CD4-positive, alpha-beta T cell treated with Interleukin-15 for 4 hours (primary cell): ENCODE results near the gene LCTL.
"Not testable (repeated sequence)": the region's sequence is repeated elsewhere in the genome, so short reads cannot be mapped to it uniquely, and the experiment has no call there.

ENCODE experiments used
- DNase-seq: peaks from one replicate; pipeline ENCODE4 v3.0.0-alpha.2; 2020; ENCODE audit warnings: low spot score

LCTL gene

GRCh38 chr15:66564136-66565041 lies 1.4 kb downstream of the LCTL start:
- no peak for DNase-seq

- DNase-seq, result no peak
These were observed 2.2 kb downstream of the LCTL start for GRCh38 chr15:66563566-66564110.

DNA sequence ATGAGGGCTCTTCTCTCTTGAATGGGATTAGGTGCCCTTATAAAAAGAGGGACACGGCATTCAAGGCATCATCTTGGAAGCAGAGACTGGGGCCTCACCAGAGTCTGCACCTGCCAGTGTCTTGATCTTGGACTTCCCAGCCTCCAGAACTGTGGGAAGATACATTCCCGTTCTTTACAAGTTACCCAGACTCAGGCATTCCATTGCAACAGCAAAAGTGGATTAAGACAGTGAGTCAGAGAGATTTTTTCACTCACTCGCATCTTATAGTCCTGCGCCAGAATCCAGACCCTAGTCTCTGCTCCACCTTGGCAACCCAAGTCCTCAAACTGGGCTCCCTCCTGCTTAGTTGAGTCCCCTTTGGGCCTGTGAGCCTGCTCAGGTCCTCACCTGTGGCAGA lies 2.7 kb downstream of the LCTL start:
- DNase-seq, result no peak

GRCh38 chr15:66560856-66561525 lies 4.8 kb downstream of the LCTL start:
- DNase-seq, result no peak

- DNase-seq, result no peak
These were observed 7.5 kb downstream of the LCTL start for GRCh38 chr15:66558271-66558670.

DNA sequence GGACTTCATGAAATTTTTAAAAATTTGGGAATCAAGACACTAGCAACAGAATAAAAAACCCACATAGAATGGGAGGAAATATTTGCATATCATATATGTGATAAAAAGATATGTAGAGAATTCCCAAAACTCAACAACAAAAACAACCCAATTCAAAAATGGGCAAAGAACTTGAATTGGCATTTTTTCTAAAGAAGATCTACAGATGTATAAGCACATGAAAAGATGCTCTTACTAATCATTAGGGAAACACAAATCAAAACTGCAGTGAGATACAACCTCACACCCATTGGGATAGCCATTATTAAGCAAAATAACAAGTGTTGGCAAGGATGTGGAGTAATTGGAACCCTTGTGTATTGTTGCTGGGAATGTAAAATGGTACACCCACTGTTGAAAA lies 10.1 kb downstream of the LCTL start:
- DNase-seq, result no peak

- DNase-seq, result no peak
These were observed 20.5 kb downstream of the LCTL start for GRCh38 chr15:66545255-66545654.

DNA sequence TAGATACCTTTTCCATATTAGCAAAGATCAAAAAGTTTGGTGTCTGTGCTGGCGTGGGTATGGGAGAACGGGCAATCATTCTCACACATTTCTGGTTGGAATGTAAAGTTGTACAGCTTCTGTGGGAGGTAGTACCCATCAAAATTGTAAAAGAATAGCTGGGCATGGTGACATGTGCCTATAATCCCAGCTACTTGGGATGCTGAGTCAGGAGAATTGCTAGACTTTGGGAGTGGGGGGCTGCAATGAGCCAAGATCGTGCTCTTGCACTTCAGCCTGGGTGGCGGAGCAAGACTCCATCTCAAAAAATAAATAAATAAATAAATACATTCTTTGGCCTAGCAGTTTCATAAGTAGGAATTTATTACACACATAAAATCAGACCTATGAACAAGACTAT lies 22.9 kb downstream of the LCTL start:
- no peak for DNase-seq

- DNase-seq, result no peak
These were observed 30.7 kb downstream of the LCTL start for GRCh38 chr15:66535056-66535455.

- no peak for DNase-seq
These were observed 41.0 kb downstream of the LCTL start for GRCh38 chr15:66524838-66525237.

GRCh38 chr15:66523926-66524325 lies 41.9 kb downstream of the LCTL start:
- DNase-seq, result no peak

GRCh38 chr15:66515901-66516322 lies 49.9 kb downstream of the LCTL start:
- DNase-seq, result no peak

DNA sequence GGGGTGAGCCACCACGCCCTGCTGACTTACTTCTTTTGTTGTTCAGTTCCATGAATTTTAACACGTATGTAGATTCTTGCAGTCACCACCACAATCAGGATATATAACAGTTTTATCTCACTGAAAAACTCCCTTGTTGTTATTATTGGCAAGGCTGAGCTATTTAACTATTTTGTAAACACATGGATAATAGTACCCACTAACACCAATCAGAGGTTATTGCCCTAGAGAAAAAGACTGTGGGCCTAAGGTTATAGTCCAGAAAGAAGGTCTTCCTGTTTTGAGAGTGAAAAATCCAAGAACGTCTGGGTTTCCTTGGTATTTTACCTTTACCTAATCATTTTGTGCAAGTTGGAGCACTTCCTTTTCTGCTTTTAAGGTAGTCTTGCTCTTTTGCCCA lies 51.2 kb downstream of the LCTL start:
- DNase-seq, result no peak

GRCh38 chr15:66508293-66508883 lies 57.4 kb downstream of the LCTL start:
- no peak for DNase-seq

- DNase-seq, result no peak
These were observed 60.0 kb downstream of the LCTL start for GRCh38 chr15:66505818-66506217.

GRCh38 chr15:66505430-66505811 lies 60.4 kb downstream of the LCTL start:
- DNase-seq, result no peak

- peak; percentile 80 for DNase-seq
These were observed 61.0 kb downstream of the LCTL start, which contains the start of the genes RPL4 and ZWILCH for GRCh38 chr15:66504563-66505429. Gene RPL4, minus strand, starts transcription at chr15:66504855. Its CDS starts 65 bp downstream, at chr15:66504790. Gene ZWILCH, plus strand, starts transcription at chr15:66505326. Its CDS starts 13 bp downstream, at chr15:66505339.

DNA sequence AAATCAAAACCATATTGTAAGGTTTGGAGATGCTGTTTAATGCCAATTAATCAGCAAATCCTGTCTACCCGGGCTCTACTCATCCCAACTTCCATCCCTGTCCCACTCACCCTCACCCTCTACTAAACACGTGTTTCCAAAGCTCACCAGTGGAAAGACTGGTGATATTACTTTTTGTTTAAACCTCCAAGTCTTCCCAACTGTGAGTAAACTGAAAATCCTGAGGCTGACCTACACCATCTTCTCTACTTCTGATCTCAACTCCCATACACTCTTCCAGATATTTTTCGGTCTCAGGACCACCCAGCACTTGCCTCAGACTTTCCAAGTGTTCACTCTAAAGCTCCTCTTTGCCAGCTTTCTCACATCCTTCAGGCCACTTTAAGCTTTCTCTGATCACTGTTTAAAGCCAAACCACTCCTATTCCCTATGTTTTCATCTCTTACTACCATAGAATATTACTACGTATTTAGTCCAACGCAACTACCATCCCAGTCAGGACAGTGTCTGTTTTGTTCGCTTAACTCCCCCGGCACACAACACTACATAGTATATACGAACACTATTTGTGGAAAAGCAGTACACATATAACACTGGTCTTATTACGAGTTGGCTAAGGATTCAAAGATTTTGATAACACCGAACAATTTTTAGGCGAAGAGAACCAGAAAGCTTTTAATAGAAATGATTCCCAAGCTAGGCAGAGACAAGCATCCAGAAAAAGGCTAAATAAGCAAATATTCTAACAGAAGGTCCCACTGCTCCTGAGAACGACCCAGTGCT lies 61.8 kb downstream of the LCTL start:
- no peak for DNase-seq

DNA sequence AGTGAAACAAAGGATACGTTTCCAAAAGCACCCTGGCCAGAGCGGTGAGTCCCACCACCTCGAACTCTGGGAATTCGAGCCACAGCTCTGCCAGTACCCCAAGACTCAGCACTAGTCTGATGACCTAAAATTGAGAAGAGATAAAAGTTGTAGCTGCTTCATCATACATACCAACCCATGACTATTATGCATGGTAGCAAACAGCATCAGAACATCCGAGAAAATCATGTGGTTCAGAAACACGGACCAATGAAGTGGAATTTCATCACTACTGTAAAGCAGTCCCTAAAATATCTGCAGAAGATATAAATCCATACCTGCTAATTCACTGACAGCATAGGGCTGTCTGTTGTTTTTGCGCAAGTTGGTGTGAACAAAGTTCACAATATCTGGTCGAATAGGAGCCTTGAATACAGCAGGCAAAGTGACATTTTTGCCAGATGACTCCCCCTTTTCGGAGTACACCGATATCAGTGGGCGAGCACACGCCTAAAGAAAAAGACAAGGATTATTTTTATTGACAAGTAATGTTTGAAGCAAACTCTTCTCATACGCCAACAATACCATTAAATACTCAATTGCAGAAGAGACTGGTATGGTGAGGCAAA lies 62.7 kb downstream of the LCTL start:
- not testable (repeated sequence) for DNase-seq

DNA sequence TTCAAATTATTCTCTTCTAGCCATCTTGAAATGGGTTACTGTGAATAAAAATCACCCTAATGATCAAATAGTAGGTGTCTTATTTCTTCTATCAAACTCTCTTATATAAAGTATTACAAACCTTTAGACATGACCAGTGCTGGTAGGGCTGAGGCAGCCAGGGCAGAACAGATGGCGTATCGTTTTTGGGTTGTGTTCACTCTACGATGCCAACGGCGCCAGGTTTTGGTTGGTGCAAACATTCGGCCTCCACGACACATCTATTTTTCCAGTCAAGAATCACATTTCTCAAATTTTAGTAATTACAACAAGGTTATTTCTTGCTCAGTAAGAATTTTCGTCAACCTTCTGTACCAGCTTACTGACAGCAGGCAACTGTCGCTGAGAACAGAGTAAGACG lies 63.3 kb downstream of the LCTL start:
- no peak for DNase-seq
